ENCODE results near the gene MRPL28.
"Not testable (repeated sequence)": the region's sequence is repeated elsewhere in the genome, so short reads cannot be mapped to it uniquely, and the experiment has no call there.

MRPL28 gene

GRCh38 chr16:337437-337836 is 32.9 kb downstream of the MRPL28 start:
- no peak for DNase-seq

- no peak for DNase-seq
Measured at GRCh38 chr16:336269-336668, 34.1 kb downstream of the MRPL28 start.

GRCh38 chr16:334861-335632 is 35.3 kb downstream of the MRPL28 start:
- not testable (repeated sequence) for DNase-seq

GRCh38 chr16:334164-334832 is 36.0 kb downstream of the MRPL28 start:
- not testable (repeated sequence) for DNase-seq

DNA sequence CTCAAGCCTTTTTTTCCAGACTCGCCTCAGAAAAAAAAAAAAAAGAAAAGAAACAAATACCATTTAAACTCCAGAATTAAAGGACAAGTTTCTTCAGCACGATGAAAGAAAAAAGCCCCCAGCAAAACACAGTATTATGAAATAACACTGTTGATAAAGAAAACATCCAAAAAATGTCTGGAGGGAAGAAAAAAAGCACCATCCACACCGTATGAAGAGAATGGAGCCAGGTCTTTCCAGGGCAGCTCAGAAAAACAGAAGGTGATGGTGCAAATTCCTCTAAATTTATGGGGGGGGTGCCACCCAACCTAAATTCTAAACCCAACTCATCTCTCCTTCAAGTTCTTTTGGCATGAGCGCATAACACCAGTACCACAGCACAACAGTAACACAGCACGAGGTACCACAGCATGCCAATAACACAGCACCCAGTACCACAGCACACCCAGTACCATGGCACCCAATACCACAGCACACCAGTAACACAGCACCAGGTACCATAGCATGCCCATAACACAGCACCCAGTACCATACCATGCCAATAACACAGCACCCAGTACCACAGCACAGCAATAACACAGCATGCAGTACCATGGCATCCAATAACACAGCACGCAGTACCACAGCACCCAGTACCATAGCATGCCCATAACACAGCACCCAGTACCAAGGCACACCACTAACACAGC is 36.8 kb downstream of the MRPL28 start:
- DNase-seq = no peak

- not testable (repeated sequence) for DNase-seq
Measured at GRCh38 chr16:331181-331814, 39.0 kb downstream of the MRPL28 start.

DNA sequence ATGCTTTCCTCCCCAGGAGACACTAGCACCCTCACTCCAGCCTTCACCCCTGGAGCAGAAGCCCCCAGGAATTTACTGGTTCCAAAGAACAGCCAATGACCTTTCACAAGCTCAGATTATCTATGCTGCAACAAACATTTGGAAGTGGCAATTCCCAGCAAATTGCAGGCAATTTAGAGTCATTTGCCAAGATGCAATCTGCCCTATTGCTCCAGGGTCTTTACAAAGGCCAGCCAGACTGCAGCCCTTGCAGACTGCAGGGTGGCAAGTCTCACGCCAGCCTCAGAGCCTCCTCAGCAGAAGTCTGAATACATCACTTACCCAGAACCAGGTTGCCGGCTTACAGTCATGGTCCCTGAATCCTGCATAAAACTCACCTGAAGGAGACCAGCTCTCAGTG is 39.6 kb downstream of the MRPL28 start:
- DNase-seq = no peak

DNA sequence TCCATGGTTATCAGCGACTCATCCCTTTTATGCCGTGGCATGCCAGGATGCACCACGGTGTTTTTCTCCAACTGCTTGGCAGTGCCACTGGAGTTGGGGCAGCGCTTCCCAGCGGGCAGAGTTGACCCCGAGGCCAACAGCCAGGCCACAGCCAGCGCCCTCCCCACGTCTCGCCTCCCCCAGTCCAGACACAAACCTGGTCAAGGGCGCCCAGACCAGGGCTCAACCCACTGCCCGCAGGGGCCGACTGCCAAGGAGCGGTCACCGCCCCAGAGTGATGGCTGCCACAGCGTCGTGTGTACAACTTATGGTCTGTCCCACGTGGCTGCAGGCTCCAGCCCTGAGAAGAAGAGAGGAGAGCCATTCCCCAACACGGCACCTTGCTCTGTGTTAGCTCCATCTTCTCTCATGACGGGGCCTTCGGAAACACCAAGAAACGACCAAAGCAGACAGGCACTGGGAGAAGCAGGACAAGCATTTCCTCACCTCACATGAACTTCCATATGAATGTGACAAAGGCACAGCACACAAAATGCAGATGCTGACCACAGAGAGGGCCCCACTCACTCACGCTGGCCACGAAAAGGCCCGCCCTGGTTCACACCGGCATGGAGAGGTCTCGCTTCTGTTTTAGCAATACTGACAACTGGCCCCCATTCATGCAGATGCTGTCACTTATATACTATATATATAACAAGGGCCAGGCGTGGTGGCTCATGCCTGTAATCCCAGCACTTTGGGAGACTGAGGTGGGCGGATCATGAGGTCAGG is 44.8 kb downstream of the MRPL28 start:
- DNase-seq = no peak

DNA sequence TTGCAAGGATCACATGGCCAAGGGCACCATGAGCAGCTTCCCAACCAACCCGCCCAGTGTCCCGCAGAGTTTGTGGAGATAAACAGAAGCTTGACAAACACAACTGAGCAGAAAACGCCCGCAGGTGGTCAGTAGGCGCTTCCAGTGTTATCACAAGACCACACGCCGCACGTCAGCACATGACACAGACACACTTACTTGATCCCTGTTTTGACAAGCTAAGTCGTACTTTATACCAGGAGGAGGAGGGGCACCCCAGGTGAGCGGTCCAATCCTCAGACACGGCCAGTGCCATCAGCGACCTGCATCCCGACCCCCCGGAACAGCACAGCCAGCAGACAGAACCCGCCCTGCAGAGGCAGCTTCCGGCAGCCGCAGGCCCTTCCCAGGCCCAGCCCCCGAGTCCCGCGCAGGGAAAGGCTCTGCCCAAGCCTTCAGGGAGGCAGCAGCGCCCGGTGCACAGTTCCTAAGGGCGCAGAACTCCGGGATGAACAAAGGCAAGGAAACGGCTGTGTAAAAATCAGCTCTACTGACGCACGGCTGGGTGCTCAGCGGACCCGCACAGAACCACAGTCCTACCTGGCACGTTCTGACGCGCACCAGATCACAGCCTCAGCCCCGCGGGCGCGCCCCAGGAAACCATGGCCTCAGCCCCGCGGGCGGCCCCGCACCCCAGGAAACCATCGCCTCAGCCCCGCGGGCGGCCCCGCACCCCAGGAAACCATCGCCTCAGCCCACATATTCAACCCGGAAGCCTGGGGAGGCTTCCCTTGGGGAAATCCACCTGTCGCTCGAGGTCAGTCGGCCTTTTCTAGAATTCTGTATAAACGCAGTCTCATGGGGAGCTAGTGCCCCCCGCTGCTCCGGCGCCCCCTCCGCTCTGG is 45.6 kb downstream of the MRPL28 start:
- DNase-seq = no peak

DNA sequence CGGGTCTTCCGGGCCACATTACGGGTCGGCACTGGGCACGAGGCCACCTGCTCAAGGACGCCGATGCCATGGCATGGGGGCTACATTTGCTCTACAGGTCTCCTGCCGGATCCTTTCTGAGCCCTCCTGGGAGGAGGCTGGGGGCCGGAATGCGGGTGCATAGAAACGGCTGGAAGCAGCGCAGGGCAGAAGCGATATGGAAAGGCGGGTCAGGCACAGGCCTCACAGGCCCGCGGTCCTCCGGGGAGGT is 46.2 kb downstream of the MRPL28 start:
- DNase-seq = no peak

DNA sequence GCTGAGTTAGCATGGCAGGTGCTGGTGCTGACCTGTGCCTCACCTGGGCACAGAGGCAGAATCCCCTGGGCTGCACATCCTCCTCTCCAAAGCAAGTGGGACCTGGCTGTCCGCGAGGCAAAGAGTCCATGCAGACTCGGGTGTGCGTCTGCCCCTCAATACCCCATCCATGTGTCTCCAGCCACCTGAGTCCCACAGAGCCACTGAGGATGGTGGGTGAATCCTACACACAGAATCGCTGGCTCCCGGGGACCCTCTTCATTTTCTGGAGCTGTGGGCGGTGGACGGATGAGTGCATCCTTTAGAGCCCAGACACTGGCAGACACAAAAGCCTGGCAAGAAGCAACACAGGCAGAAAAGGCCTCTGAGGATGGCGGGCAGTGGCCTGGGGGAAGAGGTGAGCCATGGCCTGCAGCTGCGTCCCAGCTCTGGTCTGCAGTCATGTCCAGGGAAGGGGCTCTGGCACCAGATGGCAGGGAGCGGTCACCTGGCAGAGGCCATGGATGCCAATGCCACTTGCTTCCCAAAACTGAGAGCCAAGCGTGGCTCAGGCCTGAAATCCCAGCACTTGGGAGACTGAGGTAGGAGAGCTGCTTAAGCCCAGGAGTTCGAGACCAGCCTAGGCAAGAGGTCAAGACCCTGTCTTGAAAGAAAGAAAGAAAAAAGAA is 47.7 kb downstream of the MRPL28 start:
- no peak for DNase-seq

- no peak for DNase-seq
Measured at GRCh38 chr16:321532-321931, 48.8 kb downstream of the MRPL28 start.

DNA sequence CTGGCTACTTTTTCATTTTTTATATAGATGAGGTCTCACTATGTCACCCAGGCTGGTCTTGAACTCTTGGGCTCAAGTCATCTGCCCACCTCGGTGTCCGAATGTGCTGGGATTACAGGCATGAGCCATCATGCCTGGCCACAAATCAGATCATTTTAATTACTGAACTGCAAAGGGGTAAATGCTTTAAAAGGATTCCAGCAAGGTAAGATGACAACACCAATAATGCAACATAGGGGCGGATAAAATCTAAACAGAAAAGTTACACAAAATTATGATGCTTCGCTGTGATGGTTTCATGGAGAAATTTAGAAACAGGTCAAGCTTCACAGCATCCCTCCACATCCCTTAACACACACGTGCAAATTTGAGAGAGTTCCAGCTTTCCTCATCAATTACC is 50.1 kb downstream of the MRPL28 start:
- no peak for DNase-seq

DNA sequence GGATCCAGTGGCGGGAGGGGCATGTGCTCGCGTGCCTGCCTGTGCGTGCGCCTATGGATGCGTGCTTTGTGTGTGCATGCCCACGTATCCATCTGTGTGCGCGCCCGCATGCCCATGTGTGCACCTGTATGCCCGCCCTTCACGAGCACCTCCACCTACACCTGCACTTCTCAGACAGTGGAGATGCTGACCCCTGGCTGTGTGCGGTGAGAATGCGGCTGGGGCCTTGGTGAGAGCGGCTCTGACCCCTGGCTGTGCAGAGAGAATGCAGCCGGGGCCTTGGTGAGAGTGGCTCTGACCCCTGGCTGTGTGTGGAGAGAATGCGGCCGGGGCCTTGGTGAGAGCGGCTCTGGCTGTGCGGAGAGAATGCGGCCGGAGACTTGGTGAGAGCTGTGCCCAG is 51.7 kb downstream of the MRPL28 start:
- no peak for DNase-seq

- no peak for DNase-seq
Measured at GRCh38 chr16:317583-317982, 52.8 kb downstream of the MRPL28 start.

All from GOT3 (cell line).